COLO668 (cell line): ENCODE data around the gene PRKG1.
"Not testable (repeated sequence)": the region's sequence is repeated elsewhere in the genome, so short reads cannot be mapped to it uniquely, and the experiment has no call there.

ENCODE experiments used
- DNase-seq: peaks from one replicate; lab custom pipeline; 2025; ENCODE audit not compliant: unreplicated experiment; lab: John Stamatoyannopoulos, UW

The PRKG1 gene

DNA sequence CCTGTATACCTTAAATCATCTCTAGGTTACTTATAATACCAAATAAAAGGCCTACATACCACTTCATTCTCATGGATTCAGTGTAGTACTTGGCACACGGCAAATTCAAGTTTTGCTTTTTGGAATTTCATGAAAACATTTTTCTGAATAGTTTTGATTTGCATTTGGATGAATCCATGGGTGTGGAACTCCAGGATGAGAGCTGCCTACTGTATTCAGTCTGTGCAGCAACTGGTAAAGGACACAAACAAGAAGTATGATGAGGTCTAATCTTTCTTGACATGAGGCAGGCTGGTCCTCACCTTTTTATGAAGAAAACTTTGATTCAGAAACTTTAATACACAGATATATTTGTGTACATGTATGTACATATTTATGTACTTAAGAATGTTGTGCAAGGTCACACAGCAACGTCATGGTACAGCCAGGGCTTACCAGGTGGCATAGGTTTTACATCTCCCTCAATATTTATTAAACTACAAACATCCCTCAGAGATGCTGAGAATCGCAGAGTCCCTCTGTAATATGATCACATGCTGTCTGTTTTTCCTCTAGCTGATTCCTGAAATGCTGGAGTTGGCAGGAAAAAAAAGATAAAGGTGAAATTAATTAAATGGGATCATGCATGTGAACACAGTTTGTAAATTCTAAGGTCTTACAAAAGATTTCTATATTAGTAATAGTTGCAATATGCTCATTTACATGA is 239.6 kb downstream of the PRKG1 start:
- no peak for DNase-seq

DNA sequence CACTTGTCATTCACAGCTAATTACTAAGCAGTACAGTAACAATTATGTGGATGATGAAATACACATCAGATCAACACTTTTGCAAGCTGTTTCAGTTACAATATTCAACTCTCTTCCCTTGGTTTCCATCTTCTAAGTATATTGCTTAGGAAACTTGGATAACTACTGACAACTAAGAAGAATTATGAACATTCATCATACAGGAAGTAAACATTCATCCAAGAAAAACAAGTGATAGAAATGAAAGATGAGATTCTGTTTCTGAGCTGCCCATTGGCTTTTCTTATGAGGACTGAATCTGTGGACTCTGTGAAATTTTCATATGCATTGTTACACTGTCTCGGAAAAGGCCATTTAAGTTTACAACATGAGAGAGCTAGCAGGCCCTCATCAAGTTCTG is 240.2 kb downstream of the PRKG1 start:
- DNase-seq = no peak

DNA sequence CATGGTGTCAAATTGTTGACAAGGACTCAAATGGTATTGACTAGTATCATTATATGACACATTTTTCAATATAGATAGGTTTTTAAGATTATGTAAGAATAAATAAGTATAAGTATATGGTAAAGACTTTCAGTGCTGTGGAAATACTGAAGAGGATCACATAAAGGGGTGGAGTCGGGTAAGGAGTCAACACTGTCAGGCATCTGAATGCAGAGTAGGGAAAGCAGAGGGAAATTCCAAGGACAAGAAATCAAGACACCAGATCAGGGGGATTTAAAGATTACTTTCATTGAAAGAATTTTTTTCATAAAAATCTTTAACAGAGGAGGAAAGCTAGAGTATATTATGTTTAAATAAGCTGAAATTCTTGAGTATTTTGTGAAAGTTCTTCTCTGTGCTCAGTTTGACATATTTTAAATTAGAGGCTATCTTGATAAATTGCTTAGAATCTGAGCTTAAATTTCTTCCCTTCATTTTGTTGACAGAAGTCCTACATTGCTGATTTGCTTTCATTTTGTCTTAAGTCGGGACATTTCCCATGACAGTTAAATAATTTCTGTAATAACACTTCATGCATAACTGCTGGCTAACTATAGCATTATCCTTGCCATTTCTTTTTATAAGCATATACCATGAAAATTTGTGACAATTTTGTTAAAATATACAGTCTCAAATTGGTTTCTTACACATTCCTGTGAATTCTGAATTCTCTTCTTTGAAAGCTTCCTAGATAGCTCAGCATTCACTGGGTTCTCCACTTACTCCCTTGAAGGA is 244.3 kb downstream of the PRKG1 start:
- DNase-seq = no peak

GRCh38 chr10:51319173-51319435 is 244.8 kb downstream of the PRKG1 start:
- no peak for DNase-seq

- DNase-seq = no peak
Observed at GRCh38 chr10:51321300-51321699, 247.0 kb downstream of the PRKG1 start.

GRCh38 chr10:51321980-51322379 is 247.7 kb downstream of the PRKG1 start:
- DNase-seq = no peak

DNA sequence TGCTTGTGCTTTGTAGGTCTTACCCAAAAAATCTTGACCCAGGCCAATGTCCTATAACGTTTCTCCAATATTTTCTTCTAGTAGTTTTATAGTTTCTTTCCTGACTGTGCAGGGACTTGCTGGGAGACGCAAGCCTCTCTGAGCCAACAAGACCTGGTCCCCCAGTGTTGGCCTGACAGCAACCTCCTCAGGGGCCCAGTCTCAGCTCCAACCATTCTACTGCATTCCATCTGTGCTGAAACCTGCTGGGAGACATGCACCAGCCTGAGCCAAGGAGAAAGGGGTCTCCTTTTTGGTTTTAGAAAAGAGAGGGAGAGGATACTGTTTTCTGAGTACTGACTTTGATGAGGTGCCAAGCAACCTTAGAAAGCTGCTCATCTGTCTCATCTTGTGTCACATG is 251.4 kb downstream of the PRKG1 start:
- no peak for DNase-seq

DNA sequence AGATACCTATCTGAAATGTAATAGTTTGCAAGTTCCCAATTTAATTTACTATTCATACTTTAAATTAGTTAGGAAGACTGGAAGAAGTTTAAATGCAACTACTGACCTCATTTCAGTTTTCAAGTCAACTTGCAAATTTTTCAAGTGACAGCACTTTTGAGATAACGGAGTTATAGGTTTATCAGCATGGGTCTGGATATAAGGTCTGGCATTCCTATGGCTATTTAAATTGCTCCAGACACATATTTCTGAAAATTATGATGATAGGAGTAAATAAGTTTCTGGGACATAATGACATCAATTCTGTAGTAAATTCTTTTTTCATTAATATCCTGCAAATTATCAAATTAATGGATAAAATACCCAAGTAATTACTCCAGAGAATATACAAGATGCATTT is 251.9 kb downstream of the PRKG1 start:
- no peak for DNase-seq

- no peak for DNase-seq
Observed at GRCh38 chr10:51327432-51327831, 253.1 kb downstream of the PRKG1 start.

- DNase-seq = no peak
Observed at GRCh38 chr10:51340366-51340765, 266.1 kb downstream of the PRKG1 start.

DNA sequence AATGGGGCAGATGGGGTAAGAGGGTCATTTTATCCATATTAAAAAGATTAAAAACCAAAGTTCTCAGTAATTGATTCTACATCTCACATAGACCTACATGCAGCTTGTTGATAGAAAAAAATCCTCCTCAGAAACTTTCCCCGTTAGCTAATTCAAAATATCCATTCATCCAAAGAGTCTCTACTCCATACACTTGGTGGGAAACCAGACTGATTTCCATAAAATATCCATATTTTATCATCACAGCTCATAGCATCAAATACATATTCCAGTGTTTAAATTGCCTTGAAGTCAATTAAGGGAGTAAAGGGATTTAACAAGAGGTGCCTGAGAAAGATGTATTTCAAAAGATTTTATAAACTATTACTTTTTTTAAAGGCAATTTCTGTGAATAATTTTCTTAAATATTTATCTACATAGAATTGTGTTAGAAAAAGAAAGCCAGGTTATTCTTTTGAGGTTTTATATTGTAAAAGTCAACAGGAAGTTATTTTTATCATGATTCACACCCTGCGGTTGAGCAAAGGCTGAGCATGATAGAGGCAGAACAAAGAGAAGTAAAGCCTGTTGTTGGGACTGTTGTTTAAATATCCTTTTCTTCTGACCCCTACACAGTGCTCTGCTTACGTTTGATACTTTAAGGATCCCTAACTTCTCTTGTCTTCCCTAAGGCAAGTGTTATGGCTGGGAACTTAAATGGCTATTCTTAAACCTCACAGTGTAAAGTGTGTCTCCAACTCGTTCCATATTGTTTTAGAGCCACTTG is 266.7 kb downstream of the PRKG1 start:
- no peak for DNase-seq

DNA sequence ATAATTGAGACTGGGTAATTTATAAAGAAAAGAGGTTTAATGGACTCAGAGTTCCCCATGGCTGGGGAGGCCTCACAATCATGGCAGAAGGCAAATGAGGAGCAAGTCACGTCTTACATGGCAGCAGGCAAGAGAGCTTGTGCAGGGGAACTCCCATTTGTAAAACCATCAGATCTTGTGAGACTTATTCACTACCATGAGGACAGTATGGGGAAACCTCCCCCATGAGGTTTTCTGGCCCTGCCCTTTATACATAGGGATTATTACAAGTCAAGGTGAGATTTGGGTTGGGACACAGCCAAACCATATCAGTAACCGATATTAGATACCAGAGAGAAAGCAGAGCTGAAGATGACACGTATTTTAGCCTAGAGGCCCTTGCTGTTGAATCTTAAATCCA is 267.5 kb downstream of the PRKG1 start:
- DNase-seq = not testable (repeated sequence)

GRCh38 chr10:51342381-51342780 is 268.1 kb downstream of the PRKG1 start:
- DNase-seq = no peak

- DNase-seq = no peak
Observed at GRCh38 chr10:51343391-51343790, 269.1 kb downstream of the PRKG1 start.

DNA sequence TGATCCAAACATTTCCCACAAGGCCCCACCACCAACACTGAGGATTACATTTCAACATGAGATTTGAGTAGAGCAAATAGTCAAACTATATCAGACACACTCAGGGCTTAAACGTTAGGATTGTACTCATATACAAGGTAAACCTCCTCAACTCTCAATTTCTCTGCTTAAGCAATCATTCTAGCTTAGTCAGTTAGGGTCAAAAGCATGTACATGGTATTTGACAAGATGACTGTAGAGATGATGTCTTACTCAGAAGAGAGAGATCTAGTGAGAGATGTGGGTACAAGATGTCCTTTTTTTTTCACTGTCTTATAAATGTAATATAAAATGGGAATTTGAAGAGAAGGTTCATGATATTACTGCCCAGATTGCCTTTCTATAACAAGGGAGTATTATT is 270.1 kb downstream of the PRKG1 start:
- DNase-seq = no peak

DNA sequence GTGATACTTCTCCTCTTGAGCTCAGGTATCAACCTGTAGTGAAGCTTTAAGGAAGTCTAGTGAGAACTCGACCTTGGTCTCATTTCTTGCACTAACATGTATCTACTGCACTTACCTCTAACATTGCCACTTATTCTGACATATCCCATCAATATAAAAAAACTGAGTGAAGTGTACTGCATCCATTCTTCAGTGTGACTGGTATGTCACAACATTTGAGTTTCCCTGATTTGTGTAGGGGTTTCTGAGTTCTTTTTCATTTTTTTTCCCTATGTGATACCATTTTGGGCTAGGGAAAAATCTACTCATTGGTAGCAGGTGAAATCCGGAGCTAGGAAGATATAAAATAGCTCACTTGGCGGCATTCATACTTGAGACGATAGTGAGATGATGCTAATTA is 274.3 kb downstream of the PRKG1 start:
- no peak for DNase-seq

- no peak for DNase-seq
Observed at GRCh38 chr10:51357170-51357569, 282.9 kb downstream of the PRKG1 start.

- DNase-seq = no peak
Observed at GRCh38 chr10:51358227-51358626, 283.9 kb downstream of the PRKG1 start.

GRCh38 chr10:51363415-51363814 is 289.1 kb downstream of the PRKG1 start:
- DNase-seq = no peak

DNA sequence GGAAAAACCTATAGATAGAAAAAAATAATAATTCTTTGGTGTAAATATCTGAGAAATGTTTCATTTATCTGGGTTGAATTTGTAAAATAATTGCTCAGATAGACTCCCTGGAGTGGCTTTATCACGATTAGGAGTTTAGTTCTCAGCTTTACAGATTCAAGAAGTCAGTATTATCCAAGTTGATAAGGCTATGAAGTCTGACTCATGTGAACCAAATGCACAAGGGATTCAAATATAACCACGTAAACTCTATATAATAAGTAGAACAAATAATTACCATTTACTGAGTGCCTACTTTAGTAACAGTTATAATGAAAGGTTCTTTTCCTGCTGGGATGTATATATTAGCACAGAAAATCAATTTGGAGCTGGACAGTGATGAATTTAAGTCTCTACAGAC is 290.4 kb downstream of the PRKG1 start:
- no peak for DNase-seq

- no peak for DNase-seq
Observed at GRCh38 chr10:51366044-51366443, 291.8 kb downstream of the PRKG1 start.

- no peak for DNase-seq
Observed at GRCh38 chr10:51367127-51367526, 292.8 kb downstream of the PRKG1 start.
